ENCODE measurements around the gene XPC.

The XPC gene

DNA sequence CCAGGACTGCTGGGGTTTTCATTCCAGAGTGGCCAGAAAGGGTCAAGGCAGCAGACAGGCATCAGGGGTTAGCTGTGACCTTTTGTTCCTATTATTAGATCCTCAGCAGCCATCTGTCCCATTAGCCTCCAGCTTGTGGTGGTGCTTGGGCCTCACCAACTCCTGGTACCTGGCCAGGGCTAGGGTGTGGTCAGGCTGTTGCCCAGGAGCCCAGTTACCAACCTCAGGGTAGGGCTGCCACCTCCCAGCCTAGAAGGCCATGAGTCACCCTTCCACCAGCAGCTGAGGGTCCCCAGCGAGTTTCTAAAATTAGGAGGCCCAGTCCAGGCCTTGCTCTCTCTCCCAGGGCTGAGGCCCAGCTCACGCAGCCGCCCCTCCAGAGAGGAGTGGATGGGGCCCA is 41.4 kb downstream of the XPC start:
- H3K4me3 ChIP-seq (ENCODE audit: low read length), result no peak overlapping the region
- peaks cover 51% of the 10 kb centered on the region for H3K36me3 ChIP-seq (ENCODE audit: control insufficient read depth, low read depth, low read length)
- H3K27me3 ChIP-seq (ENCODE audit: control insufficient read depth, insufficient read depth, low read length), result no peaks in the 10 kb centered on the region
- no peaks in the 10 kb centered on the region for H3K4me1 ChIP-seq (ENCODE audit: control insufficient read depth, low read depth, low read length)
- H3K9me3 ChIP-seq (ENCODE audit: control insufficient read depth, low read depth, low read length), result no peaks in the 10 kb centered on the region
- no peak overlapping the region for H3K27ac ChIP-seq (ENCODE audit: low read length)
- no peak overlapping the region for H3K9ac ChIP-seq (ENCODE audit: low read length)

GRCh38 chr3:14135581-14135980 is 42.8 kb downstream of the XPC start:
- H3K4me3 ChIP-seq (ENCODE audit: low read length), result no peak overlapping the region
- H3K4me1 ChIP-seq (ENCODE audit: control insufficient read depth, low read depth, low read length), result no peaks in the 10 kb centered on the region
- no peaks in the 10 kb centered on the region for H3K27me3 ChIP-seq (ENCODE audit: control insufficient read depth, insufficient read depth, low read length)
- H3K36me3 ChIP-seq (ENCODE audit: control insufficient read depth, low read depth, low read length), result peaks cover 63% of the 10 kb centered on the region
- no peaks in the 10 kb centered on the region for H3K9me3 ChIP-seq (ENCODE audit: control insufficient read depth, low read depth, low read length)
- no peak overlapping the region for H3K27ac ChIP-seq (ENCODE audit: low read length)
- H3K9ac ChIP-seq (ENCODE audit: low read length), result no peak overlapping the region

- no peak overlapping the region for H3K27ac ChIP-seq (ENCODE audit: low read length)
- H3K36me3 ChIP-seq (ENCODE audit: control insufficient read depth, low read depth, low read length), result peaks cover 58% of the 10 kb centered on the region
- H3K4me1 ChIP-seq (ENCODE audit: control insufficient read depth, low read depth, low read length), result no peaks in the 10 kb centered on the region
- no peak overlapping the region for H3K4me3 ChIP-seq (ENCODE audit: low read length)
- H3K9me3 ChIP-seq (ENCODE audit: control insufficient read depth, low read depth, low read length), result no peaks in the 10 kb centered on the region
- H3K9ac ChIP-seq (ENCODE audit: low read length), result no peak overlapping the region
- no peaks in the 10 kb centered on the region for H3K27me3 ChIP-seq (ENCODE audit: control insufficient read depth, insufficient read depth, low read length)
Observed at GRCh38 chr3:14134291-14134690, 44.1 kb downstream of the XPC start.

GRCh38 chr3:14133876-14134275 is 44.5 kb downstream of the XPC start:
- H3K36me3 ChIP-seq (ENCODE audit: control insufficient read depth, low read depth, low read length), result peaks cover 59% of the 10 kb centered on the region
- H3K9me3 ChIP-seq (ENCODE audit: control insufficient read depth, low read depth, low read length), result no peaks in the 10 kb centered on the region
- no peak overlapping the region for H3K4me3 ChIP-seq (ENCODE audit: low read length)
- no peak overlapping the region for H3K9ac ChIP-seq (ENCODE audit: low read length)
- no peaks in the 10 kb centered on the region for H3K4me1 ChIP-seq (ENCODE audit: control insufficient read depth, low read depth, low read length)
- H3K27ac ChIP-seq (ENCODE audit: low read length), result no peak overlapping the region
- H3K27me3 ChIP-seq (ENCODE audit: control insufficient read depth, insufficient read depth, low read length), result no peaks in the 10 kb centered on the region

DNA sequence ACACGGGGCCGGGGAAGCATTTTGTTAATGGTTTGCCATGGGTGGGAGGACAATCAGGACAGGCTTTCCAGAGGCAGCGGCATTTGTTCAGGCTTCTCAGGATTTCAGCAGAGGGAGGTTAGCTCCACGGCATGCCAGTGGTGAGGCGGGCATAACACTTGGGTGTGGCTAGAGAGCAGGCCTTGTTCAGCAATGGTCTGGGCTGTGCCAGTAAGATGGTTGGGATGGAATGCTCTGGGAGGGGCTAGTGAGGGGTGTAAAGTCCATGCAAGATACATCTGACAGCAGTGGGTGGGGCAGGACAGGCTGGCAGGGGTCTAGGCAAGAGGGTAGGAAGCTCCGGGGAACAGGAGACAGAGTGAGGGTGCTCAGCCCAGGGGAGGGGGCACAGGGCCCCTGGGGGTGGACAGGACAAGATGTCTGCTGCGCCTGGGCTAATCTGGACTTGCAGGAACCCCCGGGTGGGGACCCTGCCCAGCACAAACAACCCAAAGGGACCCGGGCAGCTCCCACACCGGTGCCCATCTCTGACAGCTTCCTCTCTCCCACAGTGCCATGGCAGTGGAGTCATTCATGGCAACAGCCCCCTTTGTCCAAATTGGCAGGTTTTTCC is 45.1 kb downstream of the XPC start:
- no peak overlapping the region for H3K27ac ChIP-seq (ENCODE audit: low read length)
- H3K27me3 ChIP-seq (ENCODE audit: control insufficient read depth, insufficient read depth, low read length), result no peaks in the 10 kb centered on the region
- H3K9me3 ChIP-seq (ENCODE audit: control insufficient read depth, low read depth, low read length), result no peaks in the 10 kb centered on the region
- no peaks in the 10 kb centered on the region for H3K4me1 ChIP-seq (ENCODE audit: control insufficient read depth, low read depth, low read length)
- no peak overlapping the region for H3K9ac ChIP-seq (ENCODE audit: low read length)
- H3K36me3 ChIP-seq (ENCODE audit: control insufficient read depth, low read depth, low read length), result peaks cover 63% of the 10 kb centered on the region
- no peak overlapping the region for H3K4me3 ChIP-seq (ENCODE audit: low read length)

- no peaks in the 10 kb centered on the region for H3K27me3 ChIP-seq (ENCODE audit: control insufficient read depth, insufficient read depth, low read length)
- no peaks in the 10 kb centered on the region for H3K4me1 ChIP-seq (ENCODE audit: control insufficient read depth, low read depth, low read length)
- H3K9me3 ChIP-seq (ENCODE audit: control insufficient read depth, low read depth, low read length), result no peaks in the 10 kb centered on the region
- H3K36me3 ChIP-seq (ENCODE audit: control insufficient read depth, low read depth, low read length), result peaks cover 61% of the 10 kb centered on the region
- no peak overlapping the region for H3K4me3 ChIP-seq (ENCODE audit: low read length)
- H3K9ac ChIP-seq (ENCODE audit: low read length), result no peak overlapping the region
- H3K27ac ChIP-seq (ENCODE audit: low read length), result no peak overlapping the region
Observed at GRCh38 chr3:14132689-14133088, 45.7 kb downstream of the XPC start.

DNA sequence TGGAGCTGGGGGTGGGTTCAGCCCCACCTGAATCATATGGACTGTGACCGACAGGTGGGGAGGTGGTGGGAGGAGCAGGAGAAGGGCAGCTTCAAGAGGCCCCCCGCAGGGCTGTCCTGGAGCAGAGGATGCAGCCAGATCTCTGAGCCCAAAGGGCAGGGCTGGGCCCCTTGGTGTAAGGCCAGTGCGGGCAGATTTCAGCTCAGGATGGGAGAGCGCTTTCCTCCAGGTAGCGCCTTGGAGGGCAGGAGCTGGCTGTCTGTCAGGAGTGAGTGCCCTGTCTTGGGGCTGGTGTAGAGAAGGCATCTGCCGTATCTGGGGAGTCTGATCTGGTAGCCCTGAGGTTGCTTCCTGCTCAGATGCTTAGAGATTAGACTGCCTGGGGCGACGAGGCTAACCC is 46.3 kb downstream of the XPC start:
- Histone ChIP-seq H3K4me1 (ENCODE audit: control insufficient read depth, low read depth, low read length) (no peaks in the 10 kb centered on the region), H3K9me3 (ENCODE audit: control insufficient read depth, low read depth, low read length) (no peaks in the 10 kb centered on the region), H3K36me3 (ENCODE audit: control insufficient read depth, low read depth, low read length) (peaks cover 60% of the 10 kb centered on the region), H3K27me3 (ENCODE audit: control insufficient read depth, insufficient read depth, low read length) (no peaks in the 10 kb centered on the region), H3K27ac (ENCODE audit: low read length) (no peak overlapping the region), H3K9ac (ENCODE audit: low read length) (no peak overlapping the region), H3K4me3 (ENCODE audit: low read length) (no peak overlapping the region)

DNA sequence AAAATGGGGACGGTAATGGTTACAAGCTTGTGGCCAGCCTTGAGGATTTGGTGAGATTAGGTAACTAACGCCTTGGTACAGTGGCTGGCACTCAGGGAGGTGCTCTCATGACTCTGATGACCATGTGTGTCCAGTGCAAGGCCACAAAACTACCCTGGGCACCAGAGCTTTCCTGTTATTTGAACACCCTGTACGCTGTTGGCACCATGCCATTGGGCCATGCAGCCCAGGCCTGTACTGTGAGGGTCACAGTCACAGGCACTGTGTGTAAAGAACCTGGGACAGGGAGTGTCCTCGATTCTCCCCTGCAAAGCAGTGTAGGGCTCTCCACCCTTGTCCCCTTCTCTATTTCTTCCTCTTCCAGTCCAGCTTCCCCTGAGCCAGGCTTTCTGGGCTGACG is 47.3 kb downstream of the XPC start:
- peaks cover 2% of the 10 kb centered on the region for H3K4me1 ChIP-seq (ENCODE audit: control insufficient read depth, low read depth, low read length)
- no peaks in the 10 kb centered on the region for H3K9me3 ChIP-seq (ENCODE audit: control insufficient read depth, low read depth, low read length)
- H3K4me3 ChIP-seq (ENCODE audit: low read length), result no peak overlapping the region
- H3K27me3 ChIP-seq (ENCODE audit: control insufficient read depth, insufficient read depth, low read length), result no peaks in the 10 kb centered on the region
- no peak overlapping the region for H3K9ac ChIP-seq (ENCODE audit: low read length)
- H3K36me3 ChIP-seq (ENCODE audit: control insufficient read depth, low read depth, low read length), result peaks cover 58% of the 10 kb centered on the region
- H3K27ac ChIP-seq (ENCODE audit: low read length), result no peak overlapping the region

DNA sequence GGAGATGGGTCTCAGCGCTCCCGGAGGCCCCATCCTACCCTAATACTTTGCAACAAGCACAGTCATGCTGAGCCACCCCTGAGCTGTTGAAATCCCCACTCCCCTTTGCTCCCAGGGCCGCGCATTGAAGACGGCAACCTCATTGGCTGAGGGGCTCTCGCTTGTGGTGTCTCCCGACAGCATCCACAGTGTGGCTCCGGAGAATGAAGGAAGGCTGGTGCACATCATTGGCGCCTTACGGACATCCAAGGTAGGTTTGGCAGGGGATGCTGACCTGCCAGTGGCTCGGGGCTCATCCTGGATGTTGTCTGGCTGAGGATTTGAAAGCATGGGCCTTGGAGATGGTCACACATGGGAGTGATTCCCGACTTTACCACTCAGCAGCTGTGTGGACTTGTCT is 47.7 kb downstream of the XPC start:
- Histone ChIP-seq H3K27ac (ENCODE audit: low read length) (no peak overlapping the region), H3K36me3 (ENCODE audit: control insufficient read depth, low read depth, low read length) (peaks cover 53% of the 10 kb centered on the region), H3K4me3 (ENCODE audit: low read length) (no peak overlapping the region)

DNA sequence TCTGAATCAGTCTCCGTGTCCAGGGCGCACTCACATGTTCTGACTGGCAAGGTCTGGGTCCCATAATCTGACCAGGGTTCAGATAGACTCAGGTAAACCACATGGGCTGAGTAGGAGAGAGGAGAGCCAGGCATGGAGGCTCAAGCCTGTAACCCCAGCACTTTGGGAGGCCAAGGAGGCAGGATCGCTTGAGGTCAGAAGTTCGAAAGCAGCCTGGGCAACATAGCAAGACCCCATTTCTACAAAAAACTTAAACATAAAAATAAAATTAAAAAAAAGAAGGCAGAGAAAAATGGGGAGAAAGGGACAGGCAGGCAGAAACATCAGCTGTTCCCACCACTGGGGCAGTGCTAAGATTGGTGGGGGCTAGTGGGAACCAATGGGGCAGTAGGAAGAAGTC is 48.2 kb downstream of the XPC start:
- peaks cover 3% of the 10 kb centered on the region for H3K4me1 ChIP-seq (ENCODE audit: control insufficient read depth, low read depth, low read length)
- H3K9ac ChIP-seq (ENCODE audit: low read length), result no peak overlapping the region
- no peak overlapping the region for H3K4me3 ChIP-seq (ENCODE audit: low read length)
- H3K27ac ChIP-seq (ENCODE audit: low read length), result no peak overlapping the region
- H3K9me3 ChIP-seq (ENCODE audit: control insufficient read depth, low read depth, low read length), result no peaks in the 10 kb centered on the region
- H3K27me3 ChIP-seq (ENCODE audit: control insufficient read depth, insufficient read depth, low read length), result no peaks in the 10 kb centered on the region
- H3K36me3 ChIP-seq (ENCODE audit: control insufficient read depth, low read depth, low read length), result peaks cover 49% of the 10 kb centered on the region

More for the DNA sequence above, 47.7 kb downstream of the XPC start:
- no peaks in the 10 kb centered on the region for H3K9me3 ChIP-seq (ENCODE audit: control insufficient read depth, low read depth, low read length)
- H3K27me3 ChIP-seq (ENCODE audit: control insufficient read depth, insufficient read depth, low read length), result no peaks in the 10 kb centered on the region
- H3K9ac ChIP-seq (ENCODE audit: low read length), result no peak overlapping the region
- H3K4me1 ChIP-seq (ENCODE audit: control insufficient read depth, low read depth, low read length), result peaks cover 3% of the 10 kb centered on the region

DNA sequence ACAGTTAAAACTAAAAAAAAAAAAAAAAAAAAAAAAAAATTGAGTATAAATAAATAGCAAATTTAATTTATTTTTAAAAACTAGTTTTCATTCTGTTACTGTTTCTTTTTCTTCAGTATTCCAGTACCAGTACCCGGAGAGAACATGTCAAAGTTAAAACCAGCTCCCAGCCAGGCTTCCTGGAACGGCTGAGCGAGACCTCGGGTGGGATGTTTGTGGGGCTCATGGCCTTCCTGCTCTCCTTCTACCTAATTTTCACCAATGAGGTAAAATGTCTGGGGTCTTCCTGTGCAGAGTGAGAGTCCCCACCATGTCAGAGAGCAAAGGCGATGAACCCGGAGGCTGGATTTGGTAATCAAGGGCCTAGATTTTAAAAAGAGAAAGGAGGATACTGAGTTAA is 49.1 kb downstream of the XPC start:
- Histone ChIP-seq H3K9me3 (ENCODE audit: control insufficient read depth, low read depth, low read length) (no peaks in the 10 kb centered on the region), H3K36me3 (ENCODE audit: control insufficient read depth, low read depth, low read length) (peaks cover 39% of the 10 kb centered on the region), H3K4me3 (ENCODE audit: low read length) (no peak overlapping the region), H3K4me1 (ENCODE audit: control insufficient read depth, low read depth, low read length) (peaks cover 3% of the 10 kb centered on the region), H3K9ac (ENCODE audit: low read length) (no peak overlapping the region), H3K27me3 (ENCODE audit: control insufficient read depth, insufficient read depth, low read length) (no peaks in the 10 kb centered on the region), H3K27ac (ENCODE audit: low read length) (no peak overlapping the region)

DNA sequence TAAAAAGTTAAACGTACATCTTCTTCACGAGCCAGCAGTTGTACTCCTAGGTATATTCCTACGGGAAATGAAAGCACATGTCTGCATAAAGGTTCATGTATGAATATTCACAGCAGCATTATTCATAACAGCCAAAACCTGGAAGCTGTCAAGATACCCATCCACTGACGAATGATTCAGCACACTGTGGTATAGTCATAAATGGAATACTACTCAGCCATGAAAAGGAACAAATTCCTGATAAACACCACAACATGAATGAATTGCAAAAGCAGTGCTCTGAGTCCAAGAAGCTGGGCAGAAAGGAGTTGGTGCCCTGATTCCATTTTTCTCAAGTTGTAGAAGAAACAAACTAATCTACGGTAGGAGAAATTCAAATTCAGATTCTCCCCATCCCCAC is 49.7 kb downstream of the XPC start:
- H3K27ac ChIP-seq (ENCODE audit: low read length), result no peak overlapping the region
- peaks cover 34% of the 10 kb centered on the region for H3K36me3 ChIP-seq (ENCODE audit: control insufficient read depth, low read depth, low read length)
- peaks cover 6% of the 10 kb centered on the region for H3K4me1 ChIP-seq (ENCODE audit: control insufficient read depth, low read depth, low read length)
- H3K9ac ChIP-seq (ENCODE audit: low read length), result no peak overlapping the region
- H3K27me3 ChIP-seq (ENCODE audit: control insufficient read depth, insufficient read depth, low read length), result no peaks in the 10 kb centered on the region
- no peaks in the 10 kb centered on the region for H3K9me3 ChIP-seq (ENCODE audit: control insufficient read depth, low read depth, low read length)
- no peak overlapping the region for H3K4me3 ChIP-seq (ENCODE audit: low read length)

Data from iPS-18a (cell line).